Right cardiac atrium (tissue), 5 donors: ENCODE measurements around the gene TSPAN7. TPM values are rescaled to one million over a fixed set of nuclear protein-coding genes. Genes with fewer than 3 reads are reported as not detected.

Experiments
- ATAC-seq, 2 donors: fragments of 200-7000 bp; cut with Tn5 transposase; one replicate each; pipeline versions ENCODE4 v1.8.0 to v1.9.1; 2020; ENCODE audit warnings: moderate library complexity in 2 of 2, mild to moderate bottlenecking in 1 of 2
- DNase-seq, 3 donors: peaks; one replicate each; pipeline ENCODE4 v3.0.0-alpha.2; 2020
- H3K27ac ChIP-seq: one replicate; pipeline ENCODE4 v1.5.1; 2013; ENCODE audit warnings: mild to moderate bottlenecking, low read length, control low read depth, moderate library complexity
- H3K27me3 ChIP-seq: one replicate; pipeline ENCODE4 v1.6.1; 2013; ENCODE audit not compliant: control insufficient read depth, insufficient read depth
- H3K4me1 ChIP-seq: one replicate; pipeline ENCODE4 v1.6.1; 2013; ENCODE audit warnings: low read length; ENCODE audit not compliant: control insufficient read depth, insufficient read depth
- H3K4me3 ChIP-seq: one replicate; pipeline ENCODE4 v1.5.1; 2013; ENCODE audit warnings: low read length, control low read depth
- H3K9me3 ChIP-seq: one replicate; pipeline ENCODE4 v1.6.1; 2013; ENCODE audit warnings: low read length; ENCODE audit not compliant: control insufficient read depth
- WGBS: extraction: QIAGEN DNeasy Blood & Tissue Kit; methylation state at CpG from one replicate; pipeline ENCODE4 v1.1.7; 2013; 5-methylcytosine and 5-hydroxymethylcytosine counted together
- intact Hi-C, 4 donors: fragments of 100-400 bp; cut with DNase I; formaldehyde crosslinking; loops; one replicate each; pipeline versions ENCODE4 v1.11.0 to v1.14.0; 2022 to 2023
- long read RNA-seq, 4 donors: library from polyadenylated mRNA; unstranded; transcript quantifications; one replicate each; pipeline ENCODE4 v2.0.0, GENCODE V29; 2020 to 2021
- polyA plus RNA-seq: library from polyadenylated mRNA; stranded (reverse); fragments of 200-250 nt; gene quantifications from one replicate; pipeline ENCODE4 v1.2.3, GENCODE V29; 2013
- total RNA-seq, 4 donors: library from RNA; stranded (reverse); fragmentation: NEBNext Ultra II Directional; extraction: Animal tissue kit (Norgen Biotek cat#: 25700); gene quantifications; one replicate each; pipeline ENCODE4 v1.2.1, GENCODE V29; 2021
- donor health status: healthy with polysubstance abuse.
- donor health status: DM: no; HTN: yes; CAD: no.
- donor health status: DM: no; HTN: no; CAD: no.
- donor health status: DM: no; HTN: yes; CAD: no; lungs with severe emphysema.
- donor health status: DM: yes; HTN: yes; CAD: no.

The TSPAN7 gene, protein sequence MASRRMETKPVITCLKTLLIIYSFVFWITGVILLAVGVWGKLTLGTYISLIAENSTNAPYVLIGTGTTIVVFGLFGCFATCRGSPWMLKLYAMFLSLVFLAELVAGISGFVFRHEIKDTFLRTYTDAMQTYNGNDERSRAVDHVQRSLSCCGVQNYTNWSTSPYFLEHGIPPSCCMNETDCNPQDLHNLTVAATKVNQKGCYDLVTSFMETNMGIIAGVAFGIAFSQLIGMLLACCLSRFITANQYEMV
- total RNA-seq (100 to 1,000 TPM; 113 to 155 (median 125) TPM), polyA plus RNA-seq (196 TPM)
- long read RNA-seq, donor 1, transcript TSPAN7-203 (7 exons, 1,683 nt): minor isoform, 6 of 172 reads
- long read RNA-seq, donor 1, transcript TSPAN7-202 (8 exons, 1,909 nt): major isoform, 141 of 172 reads
- long read RNA-seq, donor 1, partial matches to known transcripts: 7 of 172 reads
- long read RNA-seq, donor 1, other reads (novel, unspliced or antisense): 18 of 172 reads
- long read RNA-seq, donor 2, transcript TSPAN7-202 (8 exons, 1,909 nt): major isoform, 77 of 90 reads
- long read RNA-seq, donor 2, partial matches to known transcripts: 2 of 90 reads
- long read RNA-seq, donor 2, other reads (novel, unspliced or antisense): 10 of 90 reads
- long read RNA-seq, donor 3, transcript TSPAN7-202 (8 exons, 1,909 nt): major isoform, 169 of 271 reads
- long read RNA-seq, donor 3, transcript TSPAN7-203 (7 exons, 1,683 nt): minor isoform, 15 of 271 reads
- long read RNA-seq, donor 3, partial matches to known transcripts: 14 of 271 reads
- long read RNA-seq, donor 3, other reads (novel, unspliced or antisense): 73 of 271 reads
- long read RNA-seq, donor 4, transcript TSPAN7-202 (8 exons, 1,909 nt): major isoform, 78 of 120 reads
- long read RNA-seq, donor 4, partial matches to known transcripts: 3 of 120 reads
- long read RNA-seq, donor 4, other reads (novel, unspliced or antisense): 37 of 120 reads

DNA sequence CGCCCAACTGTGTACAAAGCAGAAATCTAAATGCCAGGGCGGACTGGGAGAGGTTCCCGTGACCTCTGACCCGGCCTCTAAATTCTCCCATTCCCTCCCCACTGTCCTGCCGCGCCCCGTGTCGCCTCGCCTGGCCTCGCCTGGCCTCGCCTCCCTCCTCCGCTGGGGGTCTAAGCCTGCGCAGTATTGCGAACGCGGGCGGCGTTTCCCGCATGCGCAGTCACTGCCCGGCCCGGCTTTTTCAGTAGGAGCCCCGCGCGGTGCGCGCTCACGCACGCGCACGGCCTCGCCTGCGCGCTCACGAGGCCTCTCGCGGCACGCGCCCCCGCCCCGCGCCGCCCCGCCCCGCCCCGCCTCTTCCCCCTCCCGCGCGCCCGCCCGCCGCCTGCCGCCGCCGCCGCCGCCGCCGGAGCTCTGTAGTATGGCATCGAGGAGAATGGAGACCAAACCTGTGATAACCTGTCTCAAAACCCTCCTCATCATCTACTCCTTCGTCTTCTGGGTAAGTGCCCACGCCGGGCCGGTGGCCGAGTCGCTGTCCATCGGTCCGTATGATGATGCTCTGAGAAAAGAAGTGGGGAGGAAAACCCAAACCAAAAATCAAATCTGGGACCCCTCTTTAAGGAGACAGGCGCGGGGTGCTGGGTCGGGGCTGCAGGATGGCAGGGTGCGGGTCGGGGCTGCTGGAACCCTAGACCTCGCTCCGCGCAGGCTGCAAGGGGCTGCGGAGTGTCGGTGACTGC lies at the start of gene TSPAN7:
TSS of gene TSPAN7 (plus strand) at position 417 of the 743 bp plus-strand sequence. CDS start at position 422, 5 bp downstream.
- Histone ChIP-seq H3K4me3 (peak within 1 kb of the TSS; percentile 91), H3K4me1 (no peaks in the 10 kb centered on the region), H3K27ac (peak within 1 kb of the TSS; percentile 70), H3K27me3 (no peaks in the 10 kb centered on the region), H3K9me3 (no peaks in the 10 kb centered on the region)
- ATAC-seq (peak; percentile 88 to 96), DNase-seq (peak; percentile 87 to 95 (median 94))
- WGBS: 1% methylated on average over 74 of the region's 78 CpGs
- intact Hi-C loops: no loop called here

DNA sequence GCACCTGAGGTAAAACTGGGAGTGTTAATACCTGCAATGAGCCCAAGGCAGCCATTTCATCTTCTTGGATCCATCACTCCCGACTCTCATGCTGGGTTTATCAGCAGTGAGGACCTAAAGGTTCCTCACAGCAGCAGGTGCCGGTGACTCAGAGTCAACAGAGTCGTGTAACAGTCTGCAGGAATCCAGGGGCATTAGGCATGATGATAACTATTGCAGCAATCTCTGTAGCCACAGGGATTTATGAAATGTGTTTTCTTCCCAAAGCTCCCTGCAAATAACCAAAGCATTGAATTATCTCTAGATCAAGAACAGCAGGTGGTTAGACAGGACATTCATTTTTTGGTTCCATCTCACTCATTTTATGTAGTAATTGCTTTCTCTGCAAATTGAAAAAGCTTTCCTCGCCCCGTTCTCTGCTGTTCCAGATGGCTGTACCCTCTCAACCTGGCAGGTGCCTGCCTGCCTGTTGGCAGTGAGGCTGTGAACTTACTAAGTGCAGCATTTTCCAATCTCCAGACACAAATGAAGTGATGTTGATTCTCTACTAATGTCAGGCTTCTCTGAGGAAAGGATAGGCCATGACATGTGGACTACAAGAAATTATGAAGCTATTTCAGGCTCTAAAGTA lies 48.1 kb upstream of the TSPAN7 start:
- H3K9me3 ChIP-seq: no peaks in the 10 kb centered on the region
- intact Hi-C loops: no loop called here
- no peaks in the 10 kb centered on the region for H3K4me1 ChIP-seq
- H3K4me3 ChIP-seq: no peak overlapping the region
- WGBS: 85% methylated on average over 5 of the region's 5 CpGs
- no peak overlapping the region for H3K27ac ChIP-seq
- H3K27me3 ChIP-seq: no peaks in the 10 kb centered on the region
- DNase-seq: no peak
- ATAC-seq: no peak

DNA sequence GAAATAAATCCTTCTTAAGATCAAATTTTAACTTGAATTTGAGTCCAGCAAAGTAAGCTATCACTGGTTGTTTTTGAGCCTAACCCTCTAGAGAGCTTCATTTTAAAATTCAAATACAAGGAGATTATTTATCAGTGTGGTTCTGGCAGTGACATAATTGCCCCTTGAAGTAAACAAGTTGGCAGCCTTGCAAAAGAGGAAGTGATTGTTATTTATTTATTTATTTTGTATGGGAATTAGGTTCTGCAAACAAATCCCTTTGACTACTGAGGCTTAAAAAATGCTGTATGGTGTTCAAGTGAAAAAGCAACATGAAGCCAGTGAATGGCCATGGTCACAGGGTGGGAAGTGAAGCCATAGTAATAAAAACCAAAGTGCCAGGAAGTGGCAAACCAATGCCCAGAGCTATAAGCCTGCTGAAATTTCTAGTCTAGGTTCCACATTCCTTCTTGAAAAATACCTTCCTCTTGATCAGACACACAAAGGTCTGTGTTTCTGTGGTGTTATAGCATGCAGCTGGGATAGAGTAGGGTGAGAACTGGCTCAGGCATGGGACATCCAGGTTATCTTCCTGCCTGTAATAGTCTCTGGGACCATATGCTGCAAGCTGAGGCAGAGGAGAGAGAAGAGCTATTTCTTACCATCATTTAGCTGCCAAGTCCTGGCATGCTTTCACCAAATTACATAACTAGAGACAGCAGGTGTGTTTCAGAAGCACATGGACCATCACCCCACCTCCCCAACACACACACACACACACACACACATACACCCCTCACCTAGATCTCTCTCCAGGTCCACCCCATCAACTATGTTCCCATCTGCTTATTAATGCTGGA lies 47.1 kb upstream of the TSPAN7 start:
- ATAC-seq (no peak), DNase-seq (no peak)
- Histone ChIP-seq H3K27ac (no peak overlapping the region), H3K9me3 (no peaks in the 10 kb centered on the region), H3K4me1 (no peaks in the 10 kb centered on the region), H3K4me3 (no peak overlapping the region), H3K27me3 (no peaks in the 10 kb centered on the region)
- intact Hi-C loops: no loop called here

DNA sequence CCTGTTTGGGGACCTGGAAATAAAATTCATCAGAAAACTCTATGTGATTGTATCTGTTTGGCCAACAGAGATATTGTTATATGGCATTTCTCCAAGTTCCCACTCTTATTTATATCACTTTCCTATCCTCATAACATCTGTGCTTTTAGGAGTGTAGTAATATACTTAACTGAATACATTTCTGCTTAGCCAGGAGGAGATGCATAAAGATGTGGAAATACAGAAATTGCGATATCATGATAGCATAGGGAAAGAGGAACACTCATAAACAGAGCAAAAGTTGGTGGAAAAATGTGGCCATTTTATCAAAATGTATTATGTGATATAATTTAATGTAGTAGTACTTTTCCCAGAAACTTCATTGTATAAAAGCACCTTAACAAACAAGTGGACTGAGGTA lies 46.1 kb upstream of the TSPAN7 start:
- intact Hi-C loops: no loop called here
- ATAC-seq: no peak
- Histone ChIP-seq H3K9me3 (no peaks in the 10 kb centered on the region), H3K27ac (no peak overlapping the region), H3K4me1 (no peaks in the 10 kb centered on the region), H3K4me3 (no peak overlapping the region), H3K27me3 (no peaks in the 10 kb centered on the region)
- DNase-seq: no peak
- 83% methylated on average over 1 of the region's 1 CpG for WGBS

DNA sequence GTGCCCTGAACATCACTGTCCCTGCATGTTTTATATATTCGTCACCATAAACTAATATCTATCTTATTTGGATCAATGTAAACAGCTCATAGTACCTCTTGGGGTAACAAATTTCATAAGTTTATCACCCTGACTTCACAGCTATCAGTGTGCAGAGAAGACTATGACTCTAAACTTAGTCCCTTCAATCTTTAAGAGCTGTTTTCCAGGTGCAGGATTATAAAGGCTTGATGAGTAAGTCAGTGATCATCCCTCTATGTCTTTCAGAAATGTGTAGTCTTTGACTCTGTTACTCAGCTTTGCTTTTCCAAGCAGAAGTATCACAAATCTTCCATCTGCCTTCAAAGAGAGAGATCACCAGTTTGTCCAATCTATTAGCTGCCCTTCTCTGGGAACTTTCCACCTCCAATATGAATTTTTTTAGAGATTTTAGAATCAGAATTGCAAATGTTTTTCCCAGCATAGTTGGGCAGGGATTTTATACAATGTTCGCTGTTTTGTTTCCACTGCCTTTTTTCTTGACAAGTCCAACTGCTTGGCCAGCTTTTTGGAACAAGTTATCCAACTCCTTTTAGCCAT lies 45.1 kb upstream of the TSPAN7 start:
- Histone ChIP-seq H3K27ac (no peak overlapping the region), H3K4me3 (no peak overlapping the region), H3K4me1 (no peaks in the 10 kb centered on the region), H3K9me3 (no peaks in the 10 kb centered on the region), H3K27me3 (no peaks in the 10 kb centered on the region)
- 71% methylated on average over 2 of the region's 2 CpGs for WGBS
- DNase-seq (no peak), ATAC-seq (no peak)
- intact Hi-C loops: no loop called here

DNA sequence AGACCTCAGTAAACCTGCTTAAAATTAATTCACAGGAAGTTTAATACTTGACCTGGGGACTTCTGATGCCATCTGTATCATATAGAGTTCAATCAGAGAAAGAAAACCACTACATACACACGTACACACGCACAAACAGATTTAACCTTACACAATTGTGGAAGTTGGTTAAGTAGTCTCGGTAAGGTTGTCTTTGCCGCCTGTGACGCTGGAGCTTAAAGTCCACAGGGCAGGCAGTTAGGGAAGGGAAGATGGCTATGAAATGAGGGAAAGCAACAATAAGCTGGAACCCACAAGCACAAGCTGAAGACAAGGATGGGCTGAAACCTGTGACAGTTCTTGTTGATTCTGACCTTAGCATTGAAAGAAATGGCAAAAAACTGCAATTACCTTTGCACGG lies 41.7 kb upstream of the TSPAN7 start:
- H3K27ac ChIP-seq: no peak overlapping the region
- no peaks in the 10 kb centered on the region for H3K4me1 ChIP-seq
- no peaks in the 10 kb centered on the region for H3K27me3 ChIP-seq
- 90% methylated on average over 6 of the region's 6 CpGs for WGBS
- intact Hi-C loops: no loop called here
- no peak overlapping the region for H3K4me3 ChIP-seq
- ATAC-seq (no peak), DNase-seq (no peak)
- H3K9me3 ChIP-seq: no peaks in the 10 kb centered on the region

DNA sequence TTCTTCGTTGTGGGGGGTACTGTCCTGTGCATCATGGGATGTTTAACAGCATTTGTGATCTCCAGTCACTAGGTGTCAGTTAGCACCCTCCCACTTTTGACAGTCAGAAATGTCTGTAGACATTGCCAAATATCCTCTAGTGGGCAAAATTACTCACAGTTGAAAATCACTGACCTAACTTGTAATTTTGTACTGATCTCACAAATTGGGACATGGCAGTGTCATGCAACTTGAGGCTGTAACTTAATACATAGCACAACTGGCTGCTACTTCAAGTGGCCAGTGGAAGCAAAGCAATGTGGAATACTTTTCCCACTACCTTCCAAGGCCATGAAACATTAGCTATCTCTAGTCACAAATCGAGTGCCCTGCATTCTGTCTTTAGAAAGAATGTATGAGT lies 23.2 kb upstream of the TSPAN7 start:
- H3K27ac ChIP-seq: no peak overlapping the region
- DNase-seq: no peak
- no peaks in the 10 kb centered on the region for H3K9me3 ChIP-seq
- H3K4me1 ChIP-seq: no peaks in the 10 kb centered on the region
- H3K4me3 ChIP-seq: no peak overlapping the region
- no peaks in the 10 kb centered on the region for H3K27me3 ChIP-seq
- intact Hi-C loops: no loop called here
- 59% methylated on average over 2 of the region's 2 CpGs for WGBS
- ATAC-seq: no peak

DNA sequence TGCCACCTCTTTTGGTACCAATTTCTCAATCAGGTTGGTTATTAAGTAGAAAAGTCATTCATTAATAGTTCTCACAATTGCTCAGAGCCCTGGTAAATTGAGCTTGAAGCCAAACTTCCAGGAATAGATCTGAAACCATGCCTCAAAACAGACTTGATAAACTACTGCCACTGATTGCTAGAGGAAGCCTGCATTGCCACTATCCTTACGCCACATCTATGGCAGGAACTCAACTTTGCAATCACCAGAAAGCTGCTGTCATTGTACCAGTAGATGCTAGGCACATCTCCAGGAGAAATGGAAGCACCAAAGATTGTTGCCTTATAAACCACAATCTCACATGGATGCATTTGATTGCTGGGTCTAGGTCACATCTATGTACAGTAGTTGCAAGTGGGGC lies 21.6 kb upstream of the TSPAN7 start:
- ATAC-seq (no peak), DNase-seq (no peak)
- intact Hi-C loops: no loop called here
- Histone ChIP-seq H3K27me3 (no peaks in the 10 kb centered on the region), H3K27ac (no peak overlapping the region), H3K4me3 (no peak overlapping the region), H3K9me3 (no peaks in the 10 kb centered on the region), H3K4me1 (no peaks in the 10 kb centered on the region)
- WGBS: 79% methylated on average over 1 of the region's 1 CpG

DNA sequence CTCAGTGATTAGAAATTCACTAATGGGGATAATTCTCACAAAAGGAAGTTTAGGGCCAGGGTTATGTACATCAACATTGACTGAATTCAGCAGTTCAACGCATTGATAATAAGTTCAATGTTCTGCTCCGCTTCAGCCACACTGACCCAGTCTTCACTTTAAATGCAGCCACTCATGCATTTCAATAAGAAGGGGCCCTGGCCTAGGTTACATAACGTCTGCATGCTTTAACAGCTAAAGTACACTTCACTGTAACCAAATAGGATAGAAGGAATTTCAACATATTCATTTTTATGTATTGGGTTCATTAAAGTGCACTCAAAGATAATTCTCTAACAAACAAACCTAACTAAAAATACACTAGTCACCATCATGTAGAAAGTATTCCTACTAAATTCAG lies 12.8 kb upstream of the TSPAN7 start:
- no peaks in the 10 kb centered on the region for H3K9me3 ChIP-seq
- WGBS: 77% methylated on average over 3 of the region's 3 CpGs
- DNase-seq (no peak), ATAC-seq (no peak)
- no peak overlapping the region for H3K4me3 ChIP-seq
- intact Hi-C loops: no loop called here
- H3K27me3 ChIP-seq: no peaks in the 10 kb centered on the region
- H3K27ac ChIP-seq: no peak overlapping the region
- no peaks in the 10 kb centered on the region for H3K4me1 ChIP-seq

DNA sequence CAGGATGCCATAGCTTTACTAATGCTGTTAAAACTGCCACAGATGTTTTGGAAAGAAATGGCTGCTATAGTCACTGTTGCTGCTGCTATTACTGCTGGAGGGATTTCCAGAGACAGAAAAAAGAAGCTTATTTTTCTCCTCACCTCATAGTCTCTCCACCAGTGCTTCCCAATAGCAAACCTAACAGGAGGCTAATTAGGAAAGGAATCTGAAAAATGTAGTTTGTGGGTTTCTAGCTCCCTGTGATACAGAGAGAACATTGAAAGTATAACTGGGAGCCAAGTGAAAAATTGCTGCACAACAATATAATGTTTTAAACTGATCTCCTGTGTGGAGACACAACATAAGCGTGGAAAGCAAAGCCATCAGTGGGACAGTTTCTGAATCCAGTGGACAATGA lies 8.6 kb upstream of the TSPAN7 start:
- no peak for ATAC-seq
- no peak overlapping the region for H3K27ac ChIP-seq
- no peaks in the 10 kb centered on the region for H3K9me3 ChIP-seq
- intact Hi-C loops: no loop called here
- no peak overlapping the region for H3K4me3 ChIP-seq
- H3K27me3 ChIP-seq: no peaks in the 10 kb centered on the region
- 87% methylated on average over 1 of the region's 1 CpG for WGBS
- DNase-seq: no peak
- no peaks in the 10 kb centered on the region for H3K4me1 ChIP-seq
